Tibial artery (tissue), 4 donors: ENCODE results near the gene FNBP1L.

Experiments
- DNase-seq, 2 donors: peaks; one replicate each; pipeline ENCODE4 v3.0.0-alpha.2; 2019
- H3K27ac ChIP-seq, 2 donors: fragments of 200-600 bp; sonication (generic) in 1 of 2; 1 replicate in 1 of 2; 2 replicates in 1 of 2; pipeline ENCODE4 v1.5.1; 2018 to 2019; ENCODE audit warnings: mild to moderate bottlenecking in 1 of 2
- H3K27me3 ChIP-seq, 2 donors: fragments of 200-600 bp; sonication (generic) in 1 of 2; one replicate each; pipeline versions ENCODE4 v1.5.1 to v1.6.0; 2016 to 2019
- H3K36me3 ChIP-seq, 3 donors: fragments of 200-600 bp; sonication (generic) in 2 of 3; one replicate each; pipeline ENCODE4 v1.5.1; 2016 to 2019; ENCODE audit warnings: mild to moderate bottlenecking in 2 of 3
- H3K4me1 ChIP-seq, 4 donors: fragments of 200-600 bp; sonication (generic) in 2 of 4; 1 replicate in 3 of 4; 2 replicates in 1 of 4; pipeline ENCODE4 v1.5.1; 2016 to 2019
- H3K4me3 ChIP-seq, 2 donors: fragments of 200-600 bp; sonication (generic) in 1 of 2; 1 replicate in 1 of 2; 2 replicates in 1 of 2; pipeline ENCODE4 v1.5.1; 2018 to 2019; ENCODE audit warnings: mild to moderate bottlenecking in 2 of 2
- H3K9me3 ChIP-seq, 3 donors: fragments of 200-600 bp; sonication (generic) in 1 of 3; one replicate each; pipeline ENCODE4 v1.5.1; 2016 to 2019
- intact Hi-C: fragments of 100-400 bp; cut with DNase I; formaldehyde crosslinking; loops from one replicate; pipeline ENCODE4 v1.15.0; 2023; ENCODE audit warnings: low total_unique reads
- TF ChIP-seq, protein P1 (sequence below), 2 experiments: fragments of 200-600 bp in 1 of 2; fragments of 450-650 bp in 1 of 2; IDR thresholded peaks; one replicate each; pipeline ENCODE4 v1.5.1; 2017 to 2019; ENCODE audit warnings: antibody characterized with exemption in 2 of 2, mild to moderate bottlenecking in 1 of 2, moderate library complexity in 1 of 2

Gene FNBP1L

DNA sequence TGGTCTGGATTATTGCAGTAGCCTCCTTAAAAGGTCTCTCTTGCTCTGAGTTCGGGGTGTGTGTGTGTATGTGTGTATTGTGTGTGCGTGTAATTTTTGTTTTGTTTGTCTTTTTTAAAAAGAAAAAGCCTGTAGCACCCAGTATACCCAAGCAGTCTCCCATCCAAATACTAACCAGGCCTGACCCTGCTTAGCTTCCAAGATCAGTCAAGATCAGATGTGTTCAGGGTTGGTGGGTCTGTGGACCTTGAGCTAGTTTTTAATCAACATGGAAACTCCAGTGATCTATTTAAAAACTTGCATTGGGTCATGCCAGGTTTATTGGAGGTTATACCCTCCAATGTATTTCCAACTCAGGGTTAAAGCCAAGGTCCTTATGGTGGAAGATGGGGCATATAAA lies 40.3 kb downstream of the FNBP1L start:
- TF ChIP-seq, protein P1, sequence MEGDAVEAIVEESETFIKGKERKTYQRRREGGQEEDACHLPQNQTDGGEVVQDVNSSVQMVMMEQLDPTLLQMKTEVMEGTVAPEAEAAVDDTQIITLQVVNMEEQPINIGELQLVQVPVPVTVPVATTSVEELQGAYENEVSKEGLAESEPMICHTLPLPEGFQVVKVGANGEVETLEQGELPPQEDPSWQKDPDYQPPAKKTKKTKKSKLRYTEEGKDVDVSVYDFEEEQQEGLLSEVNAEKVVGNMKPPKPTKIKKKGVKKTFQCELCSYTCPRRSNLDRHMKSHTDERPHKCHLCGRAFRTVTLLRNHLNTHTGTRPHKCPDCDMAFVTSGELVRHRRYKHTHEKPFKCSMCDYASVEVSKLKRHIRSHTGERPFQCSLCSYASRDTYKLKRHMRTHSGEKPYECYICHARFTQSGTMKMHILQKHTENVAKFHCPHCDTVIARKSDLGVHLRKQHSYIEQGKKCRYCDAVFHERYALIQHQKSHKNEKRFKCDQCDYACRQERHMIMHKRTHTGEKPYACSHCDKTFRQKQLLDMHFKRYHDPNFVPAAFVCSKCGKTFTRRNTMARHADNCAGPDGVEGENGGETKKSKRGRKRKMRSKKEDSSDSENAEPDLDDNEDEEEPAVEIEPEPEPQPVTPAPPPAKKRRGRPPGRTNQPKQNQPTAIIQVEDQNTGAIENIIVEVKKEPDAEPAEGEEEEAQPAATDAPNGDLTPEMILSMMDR (IDR thresholded peaks at IDR 0.05) = no peak
- DNase-seq = no peak
- no peak overlapping the region for H3K27ac ChIP-seq
- no peak overlapping the region for H3K4me3 ChIP-seq
- intact Hi-C loops = no loop called here
- H3K9me3 ChIP-seq = no peaks in the 10 kb centered on the region
- no peaks in the 10 kb centered on the region for H3K4me1 ChIP-seq
- H3K27me3 ChIP-seq = no peaks in the 10 kb centered on the region
- no peaks in the 10 kb centered on the region for H3K36me3 ChIP-seq

GRCh38 chr1:93489756-93490155 lies 41.8 kb downstream of the FNBP1L start:
- H3K9me3 ChIP-seq = no peaks in the 10 kb centered on the region
- intact Hi-C loops = no loop called here
- H3K4me1 ChIP-seq = peaks cover 0 to 5% (median 0%) of the 10 kb centered on the region in 4 donors
- no peaks in the 10 kb centered on the region for H3K27me3 ChIP-seq
- TF ChIP-seq, protein P1 (IDR thresholded peaks at IDR 0.05) = no peak
- no peak overlapping the region for H3K4me3 ChIP-seq
- DNase-seq = no peak
- H3K27ac ChIP-seq = no peak overlapping the region
- no peaks in the 10 kb centered on the region for H3K36me3 ChIP-seq

- Histone ChIP-seq H3K4me3 (no peak overlapping the region), H3K36me3 (no peaks in the 10 kb centered on the region), H3K9me3 (no peaks in the 10 kb centered on the region), H3K4me1 (peaks cover 0 to 5% (median 0%) of the 10 kb centered on the region in 4 donors), H3K27me3 (no peaks in the 10 kb centered on the region), H3K27ac (no peak overlapping the region)
- TF ChIP-seq, protein P1 (IDR thresholded peaks at IDR 0.05) = no peak
- no peak for DNase-seq
- intact Hi-C loops = no loop called here
These were observed 42.4 kb downstream of the FNBP1L start for GRCh38 chr1:93490357-93490756.

GRCh38 chr1:93495911-93496310 lies 48.0 kb downstream of the FNBP1L start:
- H3K27me3 ChIP-seq = no peaks in the 10 kb centered on the region
- H3K9me3 ChIP-seq = no peaks in the 10 kb centered on the region
- intact Hi-C loops = no loop called here
- peaks cover 0 to 5% (median 0%) of the 10 kb centered on the region in 4 donors for H3K4me1 ChIP-seq
- no peak overlapping the region for H3K27ac ChIP-seq
- no peaks in the 10 kb centered on the region for H3K36me3 ChIP-seq
- no peak for DNase-seq
- TF ChIP-seq, protein P1 (IDR thresholded peaks at IDR 0.05) = no peak
- no peak overlapping the region for H3K4me3 ChIP-seq

DNA sequence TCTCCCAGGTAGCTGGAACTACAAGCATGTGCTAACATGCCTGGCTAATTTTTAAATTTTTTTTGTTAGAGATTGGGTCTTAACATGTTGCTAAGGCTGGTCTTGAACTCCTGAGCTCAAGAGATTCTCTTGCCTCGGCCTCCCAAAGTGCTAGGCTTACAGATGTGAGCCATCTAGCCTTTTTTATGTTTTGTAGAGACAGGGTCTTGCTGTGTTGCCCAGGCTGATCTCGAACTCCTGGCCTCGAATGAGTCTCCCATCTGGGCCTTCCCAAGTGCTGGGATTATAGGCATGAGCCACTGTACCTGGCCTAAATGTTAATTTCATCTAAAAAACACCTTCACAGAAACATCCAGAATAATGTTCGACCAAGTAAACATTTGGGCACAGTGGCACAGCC lies 48.6 kb downstream of the FNBP1L start:
- Histone ChIP-seq H3K4me3 (no peak overlapping the region), H3K27ac (no peak overlapping the region), H3K36me3 (no peaks in the 10 kb centered on the region), H3K27me3 (no peaks in the 10 kb centered on the region), H3K9me3 (no peaks in the 10 kb centered on the region), H3K4me1 (peaks cover 0 to 5% (median 0%) of the 10 kb centered on the region in 4 donors)
- DNase-seq = no peak
- TF ChIP-seq, protein P1 (IDR thresholded peaks at IDR 0.05) = no peak
- intact Hi-C loops = no loop called here

- Histone ChIP-seq H3K4me1 (peaks cover 0 to under 1% (median 0%) of the 10 kb centered on the region in 4 donors), H3K4me3 (no peak overlapping the region), H3K27me3 (no peaks in the 10 kb centered on the region), H3K27ac (no peak overlapping the region), H3K9me3 (no peaks in the 10 kb centered on the region), H3K36me3 (no peaks in the 10 kb centered on the region)
- no peak for DNase-seq
- TF ChIP-seq, protein P1 (IDR thresholded peaks at IDR 0.05) = no peak
- intact Hi-C loops = no loop called here
These were observed 51.2 kb downstream of the FNBP1L start for GRCh38 chr1:93499075-93499474.
